Progenitor cell of endocrine pancreas (in vitro differentiated cells): ENCODE measurements around the gene ZBED1. TPM values are rescaled to one million over a fixed set of nuclear protein-coding genes. Genes with fewer than 3 reads are reported as not detected.
A peak's percentile ranks its signal among the peaks of the same experiment; 100 is the strongest.
"Not testable (repeated sequence)": the region's sequence is repeated elsewhere in the genome, so short reads cannot be mapped to it uniquely, and the experiment has no call there.

ENCODE experiments used
- DNase-seq: peaks from one replicate; pipeline ENCODE4 v3.0.0; 2021; ENCODE audit warnings: low spot score; ENCODE audit not compliant: unreplicated experiment
- H3K27ac Mint-ChIP-seq: 2 replicates; pipeline ENCODE4 v1.8.0; 2021; ENCODE audit warnings: mild to moderate bottlenecking, moderate library complexity, mixed read lengths
- H3K27me3 Mint-ChIP-seq: 2 replicates; pipeline ENCODE4 v1.8.0; 2021; ENCODE audit warnings: mixed read lengths
- H3K36me3 Mint-ChIP-seq: 2 replicates; pipeline ENCODE4 v1.8.0; 2022; ENCODE audit warnings: mixed read lengths; ENCODE audit not compliant: insufficient read depth
- H3K4me1 Mint-ChIP-seq: 2 replicates; pipeline ENCODE4 v1.8.0; 2021; ENCODE audit warnings: low read depth, mixed read lengths
- H3K4me3 Mint-ChIP-seq: 2 replicates; pipeline ENCODE4 v1.8.0; 2021; ENCODE audit warnings: low read depth, mild to moderate bottlenecking, moderate library complexity, mixed read lengths
- H3K9me3 Mint-ChIP-seq: 2 replicates; pipeline ENCODE4 v1.8.0; 2021; ENCODE audit warnings: low read depth, mixed read lengths
- total RNA-seq: library from RNA; stranded (reverse); gene quantifications from 2 replicates; pipeline ENCODE4 v1.2.1, GENCODE V29; 2021
- TF ChIP-seq, protein P1 (sequence below): fragments of 200-600 bp; sonication (generic); IDR thresholded peaks from one replicate; pipeline ENCODE4 v1.5.0; 2021; ENCODE audit warnings: antibody characterized with exemption, mild to moderate bottlenecking; ENCODE audit not compliant: unreplicated experiment

Gene ZBED1
- total RNA-seq, 1 donor from 2014 or later: 59.6 TPM

DNA sequence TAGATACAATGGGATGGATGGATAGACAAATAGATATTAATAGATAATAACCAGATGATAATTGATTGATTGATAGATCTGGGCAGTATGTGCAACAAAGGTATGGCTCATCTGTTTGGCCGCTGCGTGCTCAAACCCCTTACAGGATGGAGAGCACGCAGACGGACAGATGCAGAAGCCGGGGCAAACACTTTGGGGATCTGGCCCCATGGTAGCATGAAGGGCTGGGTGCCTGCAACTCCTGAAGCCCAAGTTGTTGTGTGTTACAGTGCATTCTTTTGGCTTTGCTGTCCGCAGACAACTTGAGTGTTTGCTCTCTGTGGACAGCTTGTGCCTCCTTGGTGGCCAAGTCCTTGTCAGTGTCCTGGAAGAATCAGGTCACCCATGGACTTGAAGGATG lies 10.6 kb upstream of the ZBED1 start:
- Mint-ChIP-seq H3K27me3 (no peaks in the 10 kb centered on the region), H3K27ac (no peak overlapping the region), H3K4me1 (peaks cover 21% of the 10 kb centered on the region), H3K36me3 (no peaks in the 10 kb centered on the region), H3K9me3 (no peaks in the 10 kb centered on the region), H3K4me3 (no peak overlapping the region)
- TF ChIP-seq, protein P1, sequence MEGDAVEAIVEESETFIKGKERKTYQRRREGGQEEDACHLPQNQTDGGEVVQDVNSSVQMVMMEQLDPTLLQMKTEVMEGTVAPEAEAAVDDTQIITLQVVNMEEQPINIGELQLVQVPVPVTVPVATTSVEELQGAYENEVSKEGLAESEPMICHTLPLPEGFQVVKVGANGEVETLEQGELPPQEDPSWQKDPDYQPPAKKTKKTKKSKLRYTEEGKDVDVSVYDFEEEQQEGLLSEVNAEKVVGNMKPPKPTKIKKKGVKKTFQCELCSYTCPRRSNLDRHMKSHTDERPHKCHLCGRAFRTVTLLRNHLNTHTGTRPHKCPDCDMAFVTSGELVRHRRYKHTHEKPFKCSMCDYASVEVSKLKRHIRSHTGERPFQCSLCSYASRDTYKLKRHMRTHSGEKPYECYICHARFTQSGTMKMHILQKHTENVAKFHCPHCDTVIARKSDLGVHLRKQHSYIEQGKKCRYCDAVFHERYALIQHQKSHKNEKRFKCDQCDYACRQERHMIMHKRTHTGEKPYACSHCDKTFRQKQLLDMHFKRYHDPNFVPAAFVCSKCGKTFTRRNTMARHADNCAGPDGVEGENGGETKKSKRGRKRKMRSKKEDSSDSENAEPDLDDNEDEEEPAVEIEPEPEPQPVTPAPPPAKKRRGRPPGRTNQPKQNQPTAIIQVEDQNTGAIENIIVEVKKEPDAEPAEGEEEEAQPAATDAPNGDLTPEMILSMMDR: no peak
- no peak for DNase-seq

DNA sequence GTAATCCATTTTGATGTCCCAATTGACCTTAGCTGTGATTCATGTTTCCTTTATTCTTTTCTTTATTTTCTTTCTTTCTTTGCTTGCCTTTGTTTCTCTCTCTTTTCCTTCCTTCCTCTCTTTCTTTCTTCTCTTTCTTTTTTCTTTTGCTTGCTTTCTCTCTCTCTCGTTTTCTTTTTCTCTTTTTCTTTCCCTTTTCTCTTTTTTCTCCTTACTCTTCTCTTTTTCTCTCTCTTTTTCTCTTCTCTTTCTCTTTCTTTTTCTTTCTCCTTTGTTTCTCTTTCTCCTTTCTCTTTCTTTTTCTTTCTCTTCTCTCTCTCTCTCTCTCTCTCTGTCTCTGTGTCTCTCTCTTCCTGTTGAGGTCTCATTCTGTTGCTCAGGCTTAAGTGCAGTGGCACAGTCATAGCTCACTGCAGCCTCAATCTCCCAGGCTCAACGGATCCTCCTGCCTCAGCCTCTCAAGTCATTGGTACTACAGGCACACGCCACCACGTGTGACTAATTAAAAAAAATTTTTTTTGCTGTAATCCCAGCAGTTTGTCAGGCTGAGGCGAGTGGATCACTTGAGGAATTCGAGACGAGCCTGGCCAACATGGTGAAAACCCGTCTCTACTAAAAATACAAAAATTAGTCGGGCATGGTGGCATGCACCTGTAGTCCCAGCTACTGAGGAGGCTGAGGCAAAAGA lies 8.0 kb upstream of the ZBED1 start:
- no peak for DNase-seq
- no peaks in the 10 kb centered on the region for H3K9me3 Mint-ChIP-seq
- no peak overlapping the region for H3K4me3 Mint-ChIP-seq
- H3K27ac Mint-ChIP-seq: peak overlapping the region; percentile 19
- no peaks in the 10 kb centered on the region for H3K36me3 Mint-ChIP-seq
- H3K27me3 Mint-ChIP-seq: no peaks in the 10 kb centered on the region
- H3K4me1 Mint-ChIP-seq: peaks cover 18% of the 10 kb centered on the region
- TF ChIP-seq, protein P1: no peak

DNA sequence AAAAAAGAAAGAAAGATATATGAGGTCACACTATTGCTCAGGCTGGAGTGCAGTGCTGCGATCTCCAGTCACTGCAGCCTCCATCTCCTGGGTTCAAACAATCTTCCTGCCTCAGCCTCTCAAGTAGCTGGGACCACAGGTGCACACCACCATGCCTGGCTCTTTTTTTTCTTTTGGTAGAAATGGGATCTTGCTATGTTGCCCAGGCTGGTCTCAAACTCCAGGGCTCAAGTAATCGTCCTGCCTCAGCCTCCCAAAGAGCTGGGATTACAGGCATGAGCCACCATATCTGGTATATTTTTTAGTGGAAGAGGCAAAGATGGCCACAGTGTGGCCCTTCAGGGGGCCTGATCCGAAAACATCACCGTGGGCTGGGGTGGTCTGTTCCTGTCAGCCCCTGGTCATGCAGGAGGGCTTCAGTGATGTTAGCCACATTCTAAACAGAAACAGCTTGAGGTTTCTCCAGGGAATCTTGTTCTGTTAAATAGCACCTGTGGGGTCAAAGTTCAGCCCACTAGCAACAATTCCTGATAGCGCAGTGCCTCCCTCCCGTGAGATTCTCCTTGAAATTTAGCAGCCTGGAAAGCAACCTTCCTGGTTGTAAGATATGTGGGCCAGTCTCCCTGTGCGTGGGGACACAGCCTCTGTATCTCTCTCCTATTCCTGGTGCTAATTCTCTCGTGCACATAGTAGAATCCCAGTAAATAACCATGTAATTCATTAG lies 7.3 kb upstream of the ZBED1 start:
- DNase-seq: no peak
- no peak overlapping the region for H3K4me3 Mint-ChIP-seq
- no peaks in the 10 kb centered on the region for H3K27me3 Mint-ChIP-seq
- H3K27ac Mint-ChIP-seq: peak overlapping the region; percentile 60
- TF ChIP-seq, protein P1: no peak
- H3K4me1 Mint-ChIP-seq: peaks cover 13% of the 10 kb centered on the region
- no peaks in the 10 kb centered on the region for H3K36me3 Mint-ChIP-seq
- H3K9me3 Mint-ChIP-seq: no peaks in the 10 kb centered on the region

DNA sequence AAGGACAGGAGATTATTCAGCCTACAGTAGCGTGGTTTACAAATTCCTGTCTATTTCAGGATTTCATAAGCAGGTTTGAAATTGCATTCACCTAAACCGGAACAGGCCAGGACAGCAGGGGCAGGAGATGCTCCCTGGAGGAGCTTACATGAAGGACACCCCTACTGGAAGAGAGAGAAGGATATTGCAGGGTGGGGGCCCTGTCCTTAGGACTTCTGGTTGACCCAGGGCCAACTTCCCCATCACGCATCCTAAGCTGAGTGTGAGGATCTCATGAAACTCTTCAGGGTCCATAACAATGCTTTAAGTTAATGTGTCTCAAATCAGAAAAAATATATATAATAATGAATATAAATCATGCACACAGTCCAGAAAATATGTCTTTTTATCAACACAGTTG lies 6.4 kb upstream of the ZBED1 start:
- H3K27me3 Mint-ChIP-seq: no peaks in the 10 kb centered on the region
- no peak overlapping the region for H3K4me3 Mint-ChIP-seq
- TF ChIP-seq, protein P1: no peak
- DNase-seq: no peak
- no peak overlapping the region for H3K27ac Mint-ChIP-seq
- no peaks in the 10 kb centered on the region for H3K36me3 Mint-ChIP-seq
- peaks cover 9% of the 10 kb centered on the region for H3K4me1 Mint-ChIP-seq
- no peaks in the 10 kb centered on the region for H3K9me3 Mint-ChIP-seq

DNA sequence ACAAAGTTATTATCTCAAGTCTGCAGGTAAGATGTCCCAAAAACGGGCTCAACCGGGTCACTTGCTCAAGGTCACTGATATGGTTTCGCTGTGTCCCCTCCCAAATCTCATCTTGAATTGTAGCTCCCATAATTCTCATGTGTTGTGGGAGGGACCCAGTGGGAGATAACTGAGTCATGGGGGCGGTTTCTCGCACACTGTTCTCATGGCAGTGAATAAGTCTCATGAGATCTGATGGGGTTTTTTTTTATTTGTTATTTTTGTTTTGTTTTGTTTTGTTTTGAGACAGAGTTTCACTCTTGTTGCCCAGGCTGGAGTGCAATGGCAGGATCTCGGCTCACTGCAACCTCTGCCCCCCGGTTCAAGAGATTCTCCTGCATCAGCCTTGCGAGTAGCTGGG lies 4.6 kb upstream of the ZBED1 start:
- H3K4me3 Mint-ChIP-seq, H3K36me3 Mint-ChIP-seq, DNase-seq, H3K27ac Mint-ChIP-seq, H3K9me3 Mint-ChIP-seq, H3K27me3 Mint-ChIP-seq, H3K4me1 Mint-ChIP-seq: not testable (repeated sequence)
